Measurements from ENCODE around the gene RNF121. TPM values are rescaled to one million over a fixed set of nuclear protein-coding genes. Genes with fewer than 3 reads are reported as not detected.

RNF121 gene
- total and polyA plus RNA-seq, 2 of the 13 experiments (the other 11 are each of a cell fraction or from before 2014, with no cell fraction given), result 28.6 to 44.3 TPM

GRCh38 chr11:71927820-71928736 is 768 bp upstream of the RNF121 start, which contains the start of gene XNDC1N (continued):
- peak; percentile 90 for TF ChIP-seq KMT2B (CRISPR knock-in tag; IDR thresholded peaks at IDR 0.05)
- no peak for TF ChIP-seq MBNL3 (CRISPR knock-in tag; conservative IDR thresholded peaks at IDR 0.05)
- no peak for TF ChIP-seq HHEX (CRISPR knock-in tag; IDR thresholded peaks at IDR 0.05)
- TF ChIP-seq ZNF816 (CRISPR knock-in tag; IDR thresholded peaks at IDR 0.05; ENCODE audit: borderline replicate concordance), result no peak
- TF ChIP-seq SRSF9 (IDR thresholded peaks at IDR 0.05; ENCODE audit: borderline replicate concordance, insufficient read depth, low read depth, low read length, poor library complexity, severe bottlenecking), result no peak
- TF ChIP-seq NCOA5 (CRISPR knock-in tag; IDR thresholded peaks at IDR 0.05), result no peak
- no peak for TF ChIP-seq ZNF552 (CRISPR knock-in tag; IDR thresholded peaks at IDR 0.05; ENCODE audit: borderline replicate concordance)
- TF ChIP-seq PITX1 (CRISPR knock-in tag; IDR thresholded peaks at IDR 0.05), result no peak
- 0 out of 2 replicates have a peak, but pooled peaks have one; percentile 35 for TF ChIP-seq ESRRA (CRISPR knock-in tag; IDR thresholded peaks at IDR 0.05; ENCODE audit: low read depth)
- no peak for TF ChIP-seq ZNF33B (CRISPR knock-in tag; IDR thresholded peaks at IDR 0.05)
- TF ChIP-seq NFE2L1 (CRISPR knock-in tag; IDR thresholded peaks at IDR 0.05; ENCODE audit: borderline replicate concordance), result no peak
- TF ChIP-seq ZNF670 (CRISPR knock-in tag; IDR thresholded peaks at IDR 0.05; ENCODE audit: borderline replicate concordance), result no peak
- TF ChIP-seq GZF1 (CRISPR knock-in tag; IDR thresholded peaks at IDR 0.05), result 0 out of 2 replicates have a peak, but pooled peaks have one; percentile 34
- peak; percentile 79 for TF ChIP-seq HDAC1 (CRISPR knock-in tag; IDR thresholded peaks at IDR 0.05)
- TF ChIP-seq SP5 (CRISPR knock-in tag; IDR thresholded peaks at IDR 0.05; ENCODE audit: borderline replicate concordance, low read depth), result no peak
- TF ChIP-seq ZFP62 (CRISPR knock-in tag; IDR thresholded peaks at IDR 0.05), result no peak
- TF ChIP-seq GABPA (IDR thresholded peaks at IDR 0.05; ENCODE audit: low read depth, low read length), result peak; percentile 69
- TF ChIP-seq GABPA (CRISPR knock-in tag; IDR thresholded peaks at IDR 0.05; ENCODE audit: low read depth), result peak; percentile 97
- no peak for TF ChIP-seq FOXA3 (CRISPR knock-in tag; IDR thresholded peaks at IDR 0.05)
- no peak for TF ChIP-seq TAF1 (CRISPR knock-in tag; IDR thresholded peaks at IDR 0.05)
- TF ChIP-seq, protein P1, sequence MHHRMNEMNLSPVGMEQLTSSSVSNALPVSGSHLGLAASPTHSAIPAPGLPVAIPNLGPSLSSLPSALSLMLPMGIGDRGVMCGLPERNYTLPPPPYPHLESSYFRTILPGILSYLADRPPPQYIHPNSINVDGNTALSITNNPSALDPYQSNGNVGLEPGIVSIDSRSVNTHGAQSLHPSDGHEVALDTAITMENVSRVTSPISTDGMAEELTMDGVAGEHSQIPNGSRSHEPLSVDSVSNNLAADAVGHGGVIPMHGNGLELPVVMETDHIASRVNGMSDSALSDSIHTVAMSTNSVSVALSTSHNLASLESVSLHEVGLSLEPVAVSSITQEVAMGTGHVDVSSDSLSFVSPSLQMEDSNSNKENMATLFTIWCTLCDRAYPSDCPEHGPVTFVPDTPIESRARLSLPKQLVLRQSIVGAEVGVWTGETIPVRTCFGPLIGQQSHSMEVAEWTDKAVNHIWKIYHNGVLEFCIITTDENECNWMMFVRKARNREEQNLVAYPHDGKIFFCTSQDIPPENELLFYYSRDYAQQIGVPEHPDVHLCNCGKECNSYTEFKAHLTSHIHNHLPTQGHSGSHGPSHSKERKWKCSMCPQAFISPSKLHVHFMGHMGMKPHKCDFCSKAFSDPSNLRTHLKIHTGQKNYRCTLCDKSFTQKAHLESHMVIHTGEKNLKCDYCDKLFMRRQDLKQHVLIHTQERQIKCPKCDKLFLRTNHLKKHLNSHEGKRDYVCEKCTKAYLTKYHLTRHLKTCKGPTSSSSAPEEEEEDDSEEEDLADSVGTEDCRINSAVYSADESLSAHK (CRISPR knock-in tag; IDR thresholded peaks at IDR 0.05; ENCODE audit: borderline replicate concordance), result no peak
- TF ChIP-seq DBP (CRISPR knock-in tag; IDR thresholded peaks at IDR 0.05; ENCODE audit: not compliant biosample characterization), result no peak
- TF ChIP-seq ZNF879 (CRISPR knock-in tag; IDR thresholded peaks at IDR 0.05), result no peak
- TF ChIP-seq ZNF607 (CRISPR knock-in tag; IDR thresholded peaks at IDR 0.05; ENCODE audit: borderline replicate concordance), result no peak
- TF ChIP-seq ZNF7 (CRISPR knock-in tag; IDR thresholded peaks at IDR 0.05), result no peak
- TF ChIP-seq KLF6 (CRISPR knock-in tag; IDR thresholded peaks at IDR 0.05), result no peak

Measured in HepG2 (cell line).